ENCODE results near the gene CMC1.

Gene CMC1

GRCh38 chr3:28308196-28308595 is 66.8 kb downstream of the CMC1 start:
- DNase-seq = no peak

GRCh38 chr3:28315711-28316110 is 74.3 kb downstream of the CMC1 start:
- DNase-seq = no peak

DNA sequence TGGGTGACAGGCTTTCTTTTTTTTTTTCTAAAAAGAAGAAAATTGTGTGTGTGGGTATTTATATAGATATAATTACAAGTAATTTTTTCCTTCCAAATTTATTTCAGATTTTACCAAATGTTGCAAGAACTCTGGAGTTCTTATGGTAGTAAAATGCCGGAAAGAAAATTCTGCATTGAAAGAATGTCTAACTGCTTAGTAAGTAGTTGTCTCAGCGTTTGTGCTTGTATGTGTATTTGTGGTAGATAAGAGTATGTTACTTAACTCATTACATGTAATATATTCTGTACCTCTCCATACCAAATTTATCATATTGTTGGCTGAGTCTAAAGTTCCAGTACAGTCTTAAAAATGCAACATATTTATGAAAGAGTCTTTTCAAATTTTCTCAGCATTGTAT is 74.8 kb downstream of the CMC1 start:
- DNase-seq = no peak

- peak; percentile 16 for DNase-seq
Measured at GRCh38 chr3:28317438-28318022, 76.1 kb downstream of the CMC1 start.

DNA sequence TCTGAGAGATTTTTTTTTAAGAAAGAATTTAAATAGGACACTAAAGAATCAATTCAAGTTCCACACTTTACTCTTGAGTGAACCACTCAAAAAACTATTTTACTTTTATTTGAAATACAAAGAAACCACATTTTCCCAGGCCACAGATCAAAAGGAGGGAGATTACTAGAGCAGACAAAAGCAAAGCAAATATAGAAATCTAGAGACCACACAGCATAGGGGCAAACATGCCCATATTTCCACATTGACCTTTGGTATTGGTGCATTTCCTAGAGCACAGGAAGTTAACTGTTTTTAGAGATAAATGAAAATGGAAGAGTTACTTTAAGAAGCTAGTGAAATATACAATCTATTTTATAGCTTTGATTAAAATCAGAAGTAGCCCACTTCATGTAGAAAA is 79.6 kb downstream of the CMC1 start:
- DNase-seq = no peak

DNA sequence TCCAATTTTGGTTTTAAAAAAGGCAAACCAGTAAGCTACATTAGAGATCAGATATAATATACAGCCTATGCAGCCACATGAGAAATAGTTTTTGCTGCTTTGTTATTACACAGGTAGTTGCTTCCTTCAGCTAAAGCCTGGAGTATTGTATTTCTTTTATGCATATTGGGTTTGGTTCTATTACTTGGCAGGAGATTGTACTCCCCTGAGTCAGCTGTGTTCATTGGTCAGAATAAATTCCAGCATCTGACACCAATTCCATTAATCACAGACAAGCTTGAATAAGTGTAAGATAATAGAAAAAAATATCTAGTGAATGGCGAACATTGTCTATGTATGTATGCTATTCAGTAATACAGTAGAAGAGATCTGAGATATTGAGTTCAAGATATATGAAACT is 81.0 kb downstream of the CMC1 start:
- no peak for DNase-seq

- DNase-seq = no peak
Measured at GRCh38 chr3:28326458-28326926, 85.1 kb downstream of the CMC1 start.

DNA sequence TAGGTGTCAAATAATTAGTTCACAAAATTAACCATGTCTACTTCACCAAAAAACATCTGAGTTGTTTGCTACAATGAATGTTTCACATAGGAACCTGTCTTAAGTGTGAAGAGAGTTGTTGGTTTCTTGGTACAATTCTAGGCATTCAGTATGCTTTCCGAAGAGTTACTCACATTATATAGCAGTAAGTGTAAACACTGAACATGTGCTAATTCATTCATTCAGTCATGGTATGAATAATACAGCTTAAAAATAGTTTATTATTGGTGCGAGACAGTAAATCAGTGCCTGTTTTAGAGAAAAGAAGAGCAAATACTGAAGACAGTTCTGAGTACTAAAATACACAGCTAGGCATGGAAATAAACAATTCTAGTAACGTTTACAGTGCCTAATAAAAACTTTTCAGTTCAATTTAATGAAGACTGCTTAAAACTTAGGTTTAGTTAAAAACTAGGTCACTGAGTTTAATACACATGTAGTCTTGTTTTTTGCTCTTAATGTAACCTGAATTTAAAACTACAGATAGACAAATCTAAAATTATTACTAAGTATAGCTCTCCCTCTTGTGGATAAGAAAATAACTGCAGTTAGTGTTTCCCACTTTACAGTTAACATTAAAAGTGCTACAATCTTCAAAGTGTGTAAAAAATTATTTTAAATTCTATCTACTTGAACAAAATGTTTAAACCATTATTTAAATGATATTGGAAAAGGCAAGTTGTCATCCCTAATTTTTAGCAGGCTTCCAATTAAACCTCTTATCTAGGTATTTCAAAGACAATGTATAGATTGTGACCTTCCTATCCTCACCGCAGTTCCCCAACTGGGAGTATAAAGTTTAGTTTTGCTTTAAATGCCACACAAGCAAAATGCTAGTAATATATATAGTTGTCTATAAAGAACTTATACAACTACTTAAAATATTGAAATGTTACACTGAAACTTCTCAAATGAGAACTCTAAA is 87.1 kb downstream of the CMC1 start:
- peak; percentile 6 for DNase-seq

- no peak for DNase-seq
Measured at GRCh38 chr3:28334552-28334951, 93.1 kb downstream of the CMC1 start.

- no peak for DNase-seq
Measured at GRCh38 chr3:28335246-28335645, 93.8 kb downstream of the CMC1 start.

DNA sequence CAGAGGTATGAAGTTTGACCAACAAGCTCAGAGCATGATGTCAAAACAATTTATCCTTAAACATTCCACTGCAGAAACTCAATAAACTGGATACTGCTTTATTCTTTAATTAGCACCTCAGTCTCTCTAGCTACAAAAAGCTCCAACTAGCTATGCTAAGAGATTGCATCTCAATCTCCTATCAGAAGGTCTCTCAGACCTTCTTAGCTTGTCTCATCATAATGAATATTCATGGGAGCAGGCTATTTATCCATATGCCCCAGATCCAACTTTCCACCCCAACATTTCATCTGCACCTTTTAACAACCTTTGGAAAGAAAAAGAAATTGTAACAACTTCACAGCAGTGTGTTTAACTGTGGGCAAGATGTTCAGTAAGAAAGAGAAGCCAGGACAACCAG is 95.8 kb downstream of the CMC1 start:
- DNase-seq = no peak

DNA sequence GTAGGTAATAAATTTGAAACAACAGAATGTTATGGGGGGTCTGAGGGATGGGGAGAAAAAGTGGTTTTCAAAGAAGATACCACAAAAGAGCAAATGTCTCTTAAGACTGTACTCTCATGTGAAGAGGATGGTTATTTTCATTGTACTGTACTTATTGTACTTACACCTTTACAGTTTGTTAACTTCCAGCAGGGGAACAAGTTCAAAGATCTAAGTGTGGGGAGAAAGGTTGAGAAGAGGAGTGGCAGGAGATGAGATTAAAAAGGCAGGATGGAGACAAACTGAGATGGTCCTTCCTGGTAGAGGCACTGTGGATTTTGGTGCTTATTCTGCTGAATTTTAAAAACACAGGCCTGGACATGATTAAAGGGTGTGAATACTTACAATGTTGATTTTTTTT is 101.7 kb downstream of the CMC1 start:
- DNase-seq = no peak

GRCh38 chr3:28345690-28346089 is 104.3 kb downstream of the CMC1 start:
- no peak for DNase-seq

DNA sequence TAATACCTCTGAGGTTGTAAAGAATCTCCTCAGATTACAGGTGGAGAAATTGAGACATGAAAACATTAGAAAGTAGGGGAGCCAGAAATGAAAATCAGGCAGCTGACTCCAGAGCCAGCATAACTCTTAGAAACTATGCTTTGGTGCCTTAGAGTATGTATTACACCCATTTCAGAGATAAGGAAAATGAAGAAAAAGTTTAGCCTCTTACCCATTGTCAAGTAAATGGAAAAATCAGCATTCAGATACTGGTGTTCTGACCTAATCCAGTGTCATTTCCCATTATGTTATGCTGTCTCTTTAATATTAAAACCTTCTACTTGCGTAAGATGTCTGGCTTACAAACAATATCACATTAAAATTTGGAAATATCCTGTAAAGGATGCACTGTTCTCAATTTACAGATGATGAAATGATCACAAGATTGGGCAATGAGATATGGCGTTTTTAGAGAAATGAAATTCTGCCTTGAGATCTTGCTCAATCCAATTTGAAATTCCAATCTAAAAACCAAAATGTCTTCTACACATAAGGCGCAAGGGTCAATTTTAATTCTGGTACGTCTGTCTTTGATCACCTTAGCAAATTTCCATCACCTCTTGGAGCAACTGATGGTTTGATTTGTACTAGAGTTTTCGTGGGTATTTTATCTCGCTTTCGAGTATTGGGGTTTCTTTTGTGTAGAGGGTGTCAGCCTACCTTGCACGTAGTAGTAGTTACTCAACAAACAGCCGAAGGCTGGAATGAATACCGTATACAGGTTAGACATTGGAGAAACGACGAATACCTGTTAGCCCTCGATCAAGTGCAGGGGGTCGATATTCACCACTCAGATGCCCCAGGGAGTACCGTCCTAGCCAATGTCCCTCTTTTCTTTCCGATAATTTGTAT is 106.2 kb downstream of the CMC1 start:
- DNase-seq = no peak

GRCh38 chr3:28348265-28348628 is 106.8 kb downstream of the CMC1 start:
- DNase-seq = no peak

DNA sequence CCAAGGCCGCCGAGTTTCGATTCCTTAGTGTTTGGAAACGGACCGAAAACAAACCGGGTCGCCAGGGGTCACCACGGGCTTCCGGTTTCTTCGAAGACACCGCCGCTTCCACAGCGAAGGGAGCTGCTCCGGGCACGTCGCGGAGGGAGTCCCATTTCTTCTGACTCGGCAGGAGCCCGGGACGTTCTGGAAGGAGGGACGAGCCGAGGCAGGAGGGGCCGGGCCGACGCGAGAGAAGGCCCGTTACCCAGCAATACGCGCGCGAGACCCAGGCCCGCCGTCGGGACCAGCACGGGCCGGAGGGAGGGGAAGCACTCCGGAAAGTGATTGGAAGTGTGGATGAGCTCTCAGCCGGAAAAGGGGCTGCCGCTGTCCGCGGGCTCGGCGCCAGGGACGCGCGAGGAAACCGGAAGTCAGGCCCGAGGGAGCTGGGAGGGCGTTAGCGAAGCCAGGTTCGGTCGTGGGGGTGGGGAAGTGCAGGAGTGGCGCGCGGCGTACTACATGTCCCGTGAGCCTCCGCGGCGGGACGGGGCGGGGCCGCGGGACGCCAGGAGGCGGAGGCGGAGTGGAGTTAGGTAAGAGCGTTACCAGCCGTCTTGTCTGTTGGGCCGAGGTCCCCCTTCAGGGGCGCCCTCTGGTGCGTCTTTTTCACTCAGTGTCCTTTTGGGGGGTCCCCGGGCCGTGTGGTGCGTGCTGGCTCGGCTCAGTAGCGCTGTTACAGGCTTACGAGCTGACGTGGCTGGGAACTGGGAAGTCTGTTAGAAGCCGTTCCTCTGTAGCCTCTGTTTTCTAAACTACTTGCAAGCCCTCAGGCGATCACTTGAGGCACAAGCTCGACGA is 107.4 kb downstream of the CMC1 start, which contains the start of the genes AZI2 and ZCWPW2:
AZI2 (minus strand) TSS at position 196 of the 840 bp plus-strand sequence. CDS start 8,207 bp downstream, outside the sequence.
ZCWPW2 (plus strand) TSS at position 93 of the 840 bp plus-strand sequence. CDS start 64,348 bp downstream, outside the sequence.
- peak; percentile 93 for DNase-seq

DNA sequence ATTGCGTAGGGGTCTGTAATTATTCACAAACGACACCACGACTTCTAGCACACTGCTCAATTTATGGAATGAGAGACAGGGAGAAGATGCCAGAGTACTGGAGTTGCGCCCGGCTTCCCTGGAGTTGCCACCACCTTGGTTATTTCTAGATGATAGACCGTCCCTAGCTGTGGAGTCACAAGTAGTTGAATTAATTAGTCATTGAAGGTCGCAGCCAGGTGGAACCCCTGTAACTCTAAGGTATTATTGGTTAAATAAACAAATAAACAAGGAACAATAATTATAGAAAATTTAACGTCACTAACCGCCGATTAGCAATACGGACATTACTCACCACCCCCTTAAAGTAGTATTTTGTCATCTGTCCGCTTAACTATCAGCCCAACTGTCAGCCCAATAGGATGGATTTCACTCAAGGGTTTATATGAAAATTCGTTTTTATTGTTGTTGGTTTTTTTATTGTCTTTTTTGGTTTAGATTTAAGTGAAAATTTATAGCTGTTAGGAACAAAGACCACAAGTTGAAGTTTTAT is 108.1 kb downstream of the CMC1 start:
- no peak for DNase-seq

All from NCI-H345 (cell line).